Breast epithelium (tissue), 3 donors: ENCODE data around the gene BARX2.

Experiments used
- CTCF ChIP-seq, 3 donors: fragments of 450-650 bp; IDR thresholded peaks; one replicate each; pipeline ENCODE4 v1.5.1; 2016 to 2017; ENCODE audit warnings: antibody characterized with exemption in 3 of 3, mild to moderate bottlenecking in 3 of 3, moderate library complexity in 3 of 3
- POLR2A ChIP-seq: fragments of 450-650 bp; IDR thresholded peaks from one replicate; pipeline ENCODE4 v1.6.1; 2016; ENCODE audit warnings: antibody characterized with exemption, mild to moderate bottlenecking, moderate library complexity
- POLR2AphosphoS5 ChIP-seq, 3 donors: sonication (generic); formaldehyde crosslinking; IDR thresholded peaks; one replicate each; pipeline ENCODE4 v1.6.1; 2017; ENCODE audit warnings: antibody characterized with exemption in 3 of 3

DNA sequence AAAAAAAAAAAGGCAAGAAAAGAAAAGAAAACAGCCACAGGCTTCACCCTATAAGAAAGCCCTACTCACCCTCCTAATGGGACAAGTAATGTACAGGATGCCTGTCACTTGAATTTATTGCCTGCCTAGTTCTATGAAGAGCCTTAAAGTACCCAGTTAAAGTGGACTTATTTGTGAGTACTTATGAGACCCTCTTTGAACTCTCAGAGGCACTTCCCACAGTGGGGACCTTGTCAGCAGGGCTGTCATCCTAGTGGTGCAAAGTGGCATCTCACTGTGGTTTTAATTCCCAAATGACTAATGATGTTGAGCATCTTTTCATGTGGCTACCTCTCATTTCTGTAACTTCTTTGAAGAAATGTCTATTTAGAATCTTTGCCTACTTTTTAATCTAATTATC is 41.8 kb upstream of the BARX2 start:
- TF ChIP-seq CTCF (IDR thresholded peaks at IDR 0.05), result no peak
- no peak for TF ChIP-seq POLR2A
- TF ChIP-seq POLR2AphosphoS5 (IDR thresholded peaks at IDR 0.05), result no peak
